ENCODE data around the gene GRIN1. TPM values are rescaled to one million over a fixed set of nuclear protein-coding genes. Genes with fewer than 3 reads are reported as not detected.

The GRIN1 gene
- polyA plus RNA-seq, 2 of the 4 experiments (the other 2 are of a cell fraction): 0.13 to 0.45 TPM

- ChIA-PET CTCF (interaction anchor here (1.2 to 1.3 kb wide), 2 partner anchors 15 to 67 kb away, joined by 3 read pairs; partner anchors contain the start of gene RNF224), POLR2A (interaction anchor here (0.6 kb wide), 1 partner anchor 66 kb away, joined by 3 read pairs; no protein-coding TSS in a partner anchor)
- WGBS (ENCODE audit: missing lambda C conversion rate): 42% methylated on average over 17 of the region's 17 CpGs
- Histone ChIP-seq H3K4me1 (peaks cover 25% of the 10 kb centered on the region), H3K27ac (no peak overlapping the region), H3K9me3 (no peaks in the 10 kb centered on the region), H3K4me3 (no peak overlapping the region), H3K4me2 (no peak overlapping the region)
- ATAC-seq (no peak), DNase-seq (ENCODE audit: low read depth in 1 of 2, low spot score in 1 of 2) (no peak), FAIRE-seq (no peak)
- TF ChIP-seq TFCP2L1 (CRISPR knock-in tag; IDR thresholded peaks at IDR 0.05) (no peak), JUNB (IDR thresholded peaks at IDR 0.05) (no peak), KDM5A (IDR thresholded peaks at IDR 0.05) (no peak), POLR2AphosphoS2 (conservative IDR thresholded peaks at IDR 0.05; ENCODE audit: low read length) (no peak), CEBPB (IDR thresholded peaks at IDR 0.05) (no peak), RFX5 (IDR thresholded peaks at IDR 0.05) (no peak), SREBF2 (IDR thresholded peaks at IDR 0.05) (no peak), HEYL (CRISPR knock-in tag; IDR thresholded peaks at IDR 0.05) (no peak), HDAC2 (IDR thresholded peaks at IDR 0.05) (no peak), ZNF302 (CRISPR knock-in tag; IDR thresholded peaks at IDR 0.05) (no peak), CTCF (IDR thresholded peaks at IDR 0.05) (no peak), SMC3 (IDR thresholded peaks at IDR 0.05) (no peak), RAD21 (conservative IDR thresholded peaks at IDR 0.05 in 1 of 2, IDR thresholded peaks at IDR 0.05 in 1 of 2) (no peak), HOXA7 (CRISPR knock-in tag; IDR thresholded peaks at IDR 0.05) (no peak), FOSB (CRISPR knock-in tag; IDR thresholded peaks at IDR 0.05) (no peak), HMGXB4 (CRISPR knock-in tag; IDR thresholded peaks at IDR 0.05; ENCODE audit: borderline replicate concordance) (no peak)
Measured at GRCh38 chr9:137160054-137160425, 21.1 kb downstream of the GRIN1 start.

GRCh38 chr9:137160716-137161557 lies 22.0 kb downstream of the GRIN1 start:
- H3K4me1 ChIP-seq: peaks cover 25% of the 10 kb centered on the region
- FAIRE-seq (no peak), DNase-seq (ENCODE audit: low read depth in 1 of 2, low spot score in 1 of 2) (no peak), ATAC-seq (no peak; a peak in 1 of 6 replicates)
- no peak for TF ChIP-seq HOXB13 (CRISPR knock-in tag; IDR thresholded peaks at IDR 0.05; ENCODE audit: low read depth)
- no peak for TF ChIP-seq SREBF2 (IDR thresholded peaks at IDR 0.05)
- no peak for TF ChIP-seq JUNB (IDR thresholded peaks at IDR 0.05)
- no peak for TF ChIP-seq FOSB (CRISPR knock-in tag; IDR thresholded peaks at IDR 0.05)
- TF ChIP-seq GATA3 (IDR thresholded peaks at IDR 0.05; ENCODE audit: borderline replicate concordance): no peak
- no peak for TF ChIP-seq CHD4 (IDR thresholded peaks at IDR 0.05; ENCODE audit: borderline replicate concordance)
- TF ChIP-seq PHF8 (IDR thresholded peaks at IDR 0.05; ENCODE audit: borderline replicate concordance, low read depth): no peak
- no peak for TF ChIP-seq KDM1A (IDR thresholded peaks at IDR 0.05; ENCODE audit: low read depth)
- no peak for TF ChIP-seq RAD21 (conservative IDR thresholded peaks at IDR 0.05 in 1 of 2, IDR thresholded peaks at IDR 0.05 in 1 of 2)
- TF ChIP-seq ZNF302 (CRISPR knock-in tag; IDR thresholded peaks at IDR 0.05): no peak
- no peak for TF ChIP-seq SMC3 (IDR thresholded peaks at IDR 0.05)
- TF ChIP-seq CBX2 (IDR thresholded peaks at IDR 0.05; ENCODE audit: borderline replicate concordance, low read depth): no peak
- no peak for TF ChIP-seq BCL3 (IDR thresholded peaks at IDR 0.05)
- no peak for TF ChIP-seq HDAC2 (IDR thresholded peaks at IDR 0.05)
- TF ChIP-seq HMGXB4 (CRISPR knock-in tag; IDR thresholded peaks at IDR 0.05; ENCODE audit: borderline replicate concordance): no peak
- no peak for TF ChIP-seq EHF (CRISPR knock-in tag; IDR thresholded peaks at IDR 0.05)
- 46% methylated on average over 16 of the region's 56 CpGs for WGBS (ENCODE audit: missing lambda C conversion rate)
- H3K9me3 ChIP-seq: no peaks in the 10 kb centered on the region
- H3K4me2 ChIP-seq: peak overlapping the region; percentile 76
- peak overlapping the region; percentile 38; the same call in 1 of the 3 replicates for H3K4me3 ChIP-seq
- CTCF ChIA-PET: interaction anchor here (0.6 to 7.4 kb wide), 3 partner anchors 16 to 66 kb away, joined by 3 to 57 read pairs (median 3); partner anchors contain the start of gene RNF224
- POLR2A ChIA-PET: interaction anchor here (0.6 kb wide), 1 partner anchor 65 kb away, joined by 3 read pairs; no protein-coding TSS in a partner anchor
- no peak overlapping the region for H3K27ac ChIP-seq
